Measurements from ENCODE around the gene LCN2. TPM values are rescaled to one million over a fixed set of nuclear protein-coding genes. Genes with fewer than 3 reads are reported as not detected.

The LCN2 gene
- total RNA-seq, 2 donors from 2014 or later, result 4.9 to 24.6 TPM

- intact Hi-C loops (cut with DNase I), result no loop called here
- no peak for ATAC-seq
Observed at GRCh38 chr9:128143525-128144238, 5.6 kb upstream of the LCN2 start.

GRCh38 chr9:128144239-128145181 is 4.7 kb upstream of the LCN2 start:
- no peak overlapping the region for H3K4me3 ChIP-seq

More at GRCh38 chr9:128143525-128144238, 5.6 kb upstream of the LCN2 start:
- no peaks in the 10 kb centered on the region for H3K27me3 ChIP-seq
- no peak overlapping the region for H3K4me3 ChIP-seq
- H3K4me1 ChIP-seq, result peaks cover 9% of the 10 kb centered on the region
- no peaks in the 10 kb centered on the region for H3K9me3 ChIP-seq
- no peak overlapping the region for H3K27ac ChIP-seq
- TF ChIP-seq POLR2A (IDR thresholded peaks at IDR 0.05), result no peak
- no peak for TF ChIP-seq CTCF (IDR thresholded peaks at IDR 0.05)
- whole genome bisulfite sequencing, 2 donors, result 71 to 86% methylated on average over 7 to 8 of the region's 8 CpGs
- DNase-seq, result no peak
- H3K36me3 ChIP-seq (replicated peaks in 1 of 2; ENCODE audit: insufficient read depth in 1 of 2, low read depth in 2 of 2), result no peaks in the 10 kb centered on the region

GRCh38 chr9:128145536-128145935 is 3.7 kb upstream of the LCN2 start:
- intact Hi-C loops (cut with DNase I), result no loop called here
- WGBS, 2 donors, result 57 to 100% methylated on average over 2 to 8 of the region's 8 CpGs

More at GRCh38 chr9:128144239-128145181, 4.7 kb upstream of the LCN2 start:
- Histone ChIP-seq H3K27me3 (no peaks in the 10 kb centered on the region), H3K36me3 (replicated peaks in 1 of 2; ENCODE audit: insufficient read depth in 1 of 2, low read depth in 2 of 2) (no peaks in the 10 kb centered on the region), H3K9me3 (no peaks in the 10 kb centered on the region), H3K27ac (no peak overlapping the region), H3K4me1 (peaks cover 18% of the 10 kb centered on the region)
- intact Hi-C loops (cut with DNase I), result no loop called here
- no peak for TF ChIP-seq POLR2A (IDR thresholded peaks at IDR 0.05)
- TF ChIP-seq CTCF (IDR thresholded peaks at IDR 0.05), result no peak
- no peak for ATAC-seq
- DNase-seq, result no peak
- 84 to 85% methylated on average over 15 to 22 of the region's 22 CpGs for WGBS, 2 donors

GRCh38 chr9:128145951-128146351 is 3.3 kb upstream of the LCN2 start:
- no peak for DNase-seq

More at GRCh38 chr9:128145536-128145935, 3.7 kb upstream of the LCN2 start:
- Histone ChIP-seq H3K27ac (no peak overlapping the region), H3K27me3 (no peaks in the 10 kb centered on the region), H3K36me3 (replicated peaks in 1 of 2; ENCODE audit: insufficient read depth in 1 of 2, low read depth in 2 of 2) (no peaks in the 10 kb centered on the region), H3K4me3 (no peak overlapping the region), H3K4me1 (peaks cover 28% of the 10 kb centered on the region), H3K9me3 (no peaks in the 10 kb centered on the region)
- no peak for DNase-seq
- TF ChIP-seq CTCF (IDR thresholded peaks at IDR 0.05), result no peak
- no peak for ATAC-seq

More at GRCh38 chr9:128145951-128146351, 3.3 kb upstream of the LCN2 start:
- peaks cover 31% of the 10 kb centered on the region for H3K4me1 ChIP-seq
- intact Hi-C loops (cut with DNase I), result no loop called here
- 73 to 84% methylated on average over 7 to 12 of the region's 13 CpGs for WGBS, 2 donors
- H3K36me3 ChIP-seq (replicated peaks in 1 of 2; ENCODE audit: insufficient read depth in 1 of 2, low read depth in 2 of 2), result no peaks in the 10 kb centered on the region
- no peak for ATAC-seq
- no peak overlapping the region for H3K4me3 ChIP-seq
- H3K27ac ChIP-seq, result no peak overlapping the region
- H3K9me3 ChIP-seq, result no peaks in the 10 kb centered on the region
- no peak for TF ChIP-seq POLR2A (IDR thresholded peaks at IDR 0.05)
- no peak for TF ChIP-seq CTCF (IDR thresholded peaks at IDR 0.05)
- H3K27me3 ChIP-seq, result no peaks in the 10 kb centered on the region

Data from body of pancreas (tissue), 4 donors.